Hematopoietic multipotent progenitor cell (in vitro differentiated cells): ENCODE results near the gene SAMD9. TPM values are rescaled to one million over a fixed set of nuclear protein-coding genes. Genes with fewer than 3 reads are reported as not detected.

Source experiments
- total RNA-seq: library from RNA; depleted of rRNA; stranded (reverse); fragments of >200 nt; gene quantifications from one replicate; pipeline ENCODE4 v1.2.3, GENCODE V29; 2012

The SAMD9 gene
- total RNA-seq, 1 donor, result 8.6 TPM

Other genes starting within 250 kb of the SAMD9 start
- 12.7 TPM for gene SAMD9L, start 30.4 kb upstream of the SAMD9 start, total RNA-seq
- gene HEPACAM2, start 108.5 kb upstream of the SAMD9 start, total RNA-seq, result under 0.01 TPM
- gene VPS50, start 114.4 kb upstream of the SAMD9 start, total RNA-seq, result 10.8 TPM